Measurements from ENCODE around the gene DNAH9.

GRCh38 chr17:11643851-11644250 lies 45.6 kb downstream of the DNAH9 start:
- TF ChIP-seq CTCF (IDR thresholded peaks at IDR 0.05): no peak
- no peak for TF ChIP-seq POLR2A (IDR thresholded peaks at IDR 0.05)

Data from Peyer's patch (tissue), 4 donors.